Measurements from ENCODE around the gene TLX2.
A peak's percentile ranks its signal among the peaks of the same experiment; 100 is the strongest.
"Not testable (repeated sequence)": the region's sequence is repeated elsewhere in the genome, so short reads cannot be mapped to it uniquely, and the experiment has no call there.

The TLX2 gene

DNA sequence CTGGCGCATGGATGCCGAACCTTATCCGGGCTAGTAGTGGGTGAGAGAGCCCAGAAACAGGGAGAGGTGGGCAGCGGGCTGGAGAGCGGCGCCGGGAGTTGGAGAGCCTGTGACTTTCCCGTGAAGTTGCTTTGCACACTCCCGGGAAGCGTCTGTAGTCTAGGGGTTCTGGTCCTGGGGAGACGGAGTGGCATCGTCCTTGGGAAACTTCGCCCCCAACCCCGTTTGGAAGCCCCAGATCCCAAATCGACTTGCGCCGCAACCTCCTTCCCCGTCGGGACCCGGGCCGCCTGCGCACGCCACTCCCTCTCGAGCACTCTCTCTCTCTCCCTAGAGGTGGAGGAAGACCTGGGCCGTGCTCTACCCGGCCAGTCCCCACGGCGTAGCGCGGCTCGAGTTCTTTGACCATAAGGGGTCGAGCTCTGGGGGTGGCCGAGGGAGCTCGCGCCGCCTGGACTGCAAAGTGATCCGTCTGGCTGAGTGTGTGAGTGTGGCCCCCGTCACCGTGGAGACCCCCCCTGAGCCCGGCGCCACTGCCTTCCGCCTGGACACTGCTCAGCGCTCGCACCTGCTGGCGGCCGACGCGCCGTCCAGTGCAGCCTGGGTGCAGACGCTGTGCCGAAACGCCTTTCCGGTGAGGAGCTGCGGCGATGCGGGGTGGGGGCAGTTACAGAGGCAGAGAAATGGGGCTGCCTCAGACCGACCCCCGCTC, 40.7 kb downstream of the TLX2 start:
- DNase-seq: peak; percentile 39 to 73 (median 57)

DNA sequence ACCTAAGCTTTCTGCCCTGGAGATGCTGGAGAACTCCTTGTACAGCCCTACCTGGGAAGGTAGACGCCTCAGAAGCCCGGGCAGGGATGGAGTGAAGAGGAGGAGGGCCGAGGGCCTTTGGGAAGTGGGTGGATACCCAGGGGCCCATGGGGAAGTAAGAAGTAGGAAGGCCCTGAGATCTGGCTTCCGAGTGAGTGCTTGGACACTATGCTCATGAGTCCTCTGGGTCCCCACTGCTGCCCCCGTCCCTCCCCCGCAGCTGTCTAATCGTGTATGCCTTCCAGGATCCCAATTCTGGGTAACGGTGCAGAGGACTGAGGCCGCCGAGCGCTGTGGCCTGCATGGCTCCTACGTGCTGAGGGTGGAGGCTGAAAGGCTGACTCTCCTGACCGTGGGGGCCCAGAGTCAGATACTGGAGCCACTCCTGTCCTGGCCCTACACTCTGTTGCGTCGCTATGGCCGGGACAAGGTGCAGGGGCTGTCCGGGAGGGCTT, 41.4 kb downstream of the TLX2 start:
- peak; percentile 64 to 86 (median 83) for DNase-seq

DNA sequence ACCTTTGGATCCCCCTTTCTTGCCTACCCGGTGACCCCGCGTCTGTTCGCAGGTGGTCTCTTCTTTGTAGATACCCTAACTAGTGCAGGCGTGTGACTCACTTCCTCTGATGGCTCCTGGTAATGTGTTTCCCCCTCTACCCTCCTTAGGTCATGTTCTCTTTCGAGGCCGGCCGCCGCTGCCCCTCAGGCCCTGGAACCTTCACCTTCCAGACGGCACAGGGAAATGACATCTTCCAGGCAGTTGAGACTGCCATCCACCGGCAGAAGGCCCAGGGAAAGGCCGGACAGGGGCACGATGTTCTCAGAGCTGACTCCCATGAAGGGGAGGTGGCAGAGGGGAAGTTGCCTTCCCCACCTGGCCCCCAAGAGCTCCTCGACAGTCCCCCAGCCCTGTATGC, 41.9 kb downstream of the TLX2 start:
- peak in 1 of 4 experiments; percentile 27 for DNase-seq

DNA sequence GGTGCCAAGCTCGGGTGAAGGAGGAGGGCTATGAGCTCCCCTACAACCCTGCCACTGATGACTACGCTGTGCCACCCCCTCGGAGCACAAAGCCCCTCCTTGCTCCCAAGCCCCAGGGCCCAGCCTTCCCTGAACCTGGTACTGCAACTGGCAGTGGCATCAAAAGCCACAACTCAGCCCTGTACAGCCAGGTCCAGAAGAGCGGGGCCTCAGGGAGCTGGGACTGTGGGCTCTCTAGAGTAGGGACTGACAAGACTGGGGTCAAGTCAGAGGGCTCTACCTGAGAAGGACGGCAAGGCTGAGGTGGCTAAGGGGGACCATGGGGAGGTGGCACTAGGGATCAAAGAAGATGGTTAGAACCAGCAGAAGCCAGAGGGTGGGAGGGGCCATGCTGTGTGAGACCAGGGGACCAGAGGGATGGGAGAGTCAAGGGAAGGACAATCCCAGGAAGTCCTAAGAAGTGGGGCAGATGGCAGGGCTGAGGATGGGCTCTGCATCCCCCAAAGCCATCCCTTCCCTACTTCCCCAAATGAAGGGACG, 42.7 kb downstream of the TLX2 start:
- DNase-seq: no peak

DNA sequence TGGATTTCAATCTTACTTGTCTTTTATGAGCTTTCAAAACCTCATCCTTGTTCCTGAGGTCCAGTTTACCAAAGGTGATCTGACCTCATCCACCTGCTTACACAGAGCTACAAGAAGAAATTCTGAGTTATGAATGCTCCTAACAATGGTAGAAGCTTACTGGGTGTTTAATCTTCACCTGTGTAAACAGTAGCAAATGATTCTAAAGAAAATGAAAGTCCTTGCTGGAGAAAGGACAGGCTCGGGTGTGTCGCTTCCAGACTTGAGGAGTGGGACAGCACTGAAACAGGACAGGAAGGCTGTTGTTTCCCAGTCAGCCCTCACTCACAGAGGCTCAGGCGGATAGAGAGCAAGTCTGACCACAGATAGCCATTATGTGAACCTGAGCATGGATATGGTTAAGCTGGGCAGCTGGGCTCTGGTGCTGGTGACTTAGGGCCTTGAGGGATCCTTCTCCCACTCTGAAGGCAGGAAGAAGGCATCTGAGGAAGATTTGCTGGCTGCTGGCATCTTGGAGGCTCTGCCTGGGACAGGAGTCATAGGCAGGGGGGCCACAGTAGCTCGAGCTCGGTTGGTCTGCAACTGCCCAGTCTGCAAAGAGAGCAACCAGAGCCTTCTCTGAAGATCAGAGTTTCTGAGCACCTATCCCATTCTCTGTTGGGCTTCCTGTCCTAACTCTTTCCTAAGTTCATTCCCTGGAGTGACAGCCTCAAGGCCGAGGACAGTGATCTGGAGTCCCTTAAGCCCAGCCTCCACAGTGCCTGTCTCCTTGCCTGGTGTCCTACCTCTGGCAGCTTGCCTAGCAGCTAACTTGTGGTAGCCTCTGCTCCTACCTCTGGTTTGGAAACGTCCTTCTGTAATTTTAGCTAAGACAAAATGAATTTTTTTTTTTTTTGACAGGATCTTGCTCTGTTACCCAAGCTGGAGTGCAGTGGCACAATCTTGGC, 44.3 kb downstream of the TLX2 start:
- no peak for DNase-seq

DNA sequence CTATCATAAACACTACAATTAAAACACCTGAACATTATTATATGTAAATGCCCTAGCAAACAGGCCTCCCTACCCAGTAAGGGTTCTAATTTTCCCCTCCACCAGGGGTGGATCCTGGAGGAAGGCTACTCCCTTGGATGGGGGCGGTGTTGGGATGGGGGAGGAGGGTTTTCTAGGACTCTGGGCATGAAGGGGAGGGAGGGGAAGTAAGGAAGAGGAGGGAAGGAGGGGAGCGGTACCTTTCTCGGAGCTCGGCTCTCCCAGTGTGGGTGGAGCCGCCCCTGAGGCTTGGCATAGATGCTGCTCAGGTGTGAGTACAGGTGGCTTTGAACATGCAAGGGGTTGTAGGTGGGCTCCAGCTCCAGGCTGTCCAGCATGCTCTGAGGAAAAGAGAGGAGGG, 45.7 kb downstream of the TLX2 start:
- no peak for DNase-seq

DNA sequence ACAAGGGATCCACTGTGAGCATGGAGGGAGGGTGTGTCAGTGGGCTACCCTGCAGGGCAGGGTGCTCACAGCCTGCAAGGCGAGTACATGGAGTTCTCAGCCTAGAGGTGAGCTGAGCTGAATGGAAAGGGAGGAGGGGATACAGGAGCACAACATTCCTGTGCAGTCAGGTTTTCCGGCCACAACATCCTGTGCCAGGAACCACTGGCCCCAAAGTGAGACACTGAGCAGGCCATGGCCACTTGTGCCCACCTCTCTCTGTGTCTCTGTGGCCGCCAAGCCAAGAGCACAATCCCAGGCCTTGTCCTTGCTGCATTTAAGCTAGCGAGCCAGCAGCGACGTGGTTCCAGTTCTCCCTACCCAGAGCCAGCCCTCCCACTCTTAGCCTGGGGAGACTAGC, 46.3 kb downstream of the TLX2 start:
- DNase-seq: peak in 1 of 4 experiments; percentile 25

DNA sequence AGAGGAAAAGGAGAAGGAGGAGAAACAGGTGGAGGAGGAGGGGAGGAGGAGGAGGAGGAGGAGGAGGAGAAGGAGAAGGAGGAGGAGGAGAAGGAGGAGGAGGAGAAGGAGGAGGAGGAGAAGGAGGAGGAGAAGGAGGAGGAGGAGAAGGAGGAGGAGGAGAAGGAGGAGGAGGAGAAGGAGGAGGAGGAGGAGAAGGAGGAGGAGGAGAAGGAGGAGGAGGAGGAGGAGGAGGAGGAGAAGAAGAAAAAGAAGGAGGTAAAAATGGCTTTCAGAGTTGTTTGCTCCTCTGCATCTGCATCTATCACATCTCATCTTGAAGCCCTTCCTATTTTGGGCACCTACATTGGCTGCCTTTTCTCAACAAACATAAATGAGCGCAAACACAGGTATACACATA, 46.8 kb downstream of the TLX2 start:
- not testable (repeated sequence) for DNase-seq

DNA sequence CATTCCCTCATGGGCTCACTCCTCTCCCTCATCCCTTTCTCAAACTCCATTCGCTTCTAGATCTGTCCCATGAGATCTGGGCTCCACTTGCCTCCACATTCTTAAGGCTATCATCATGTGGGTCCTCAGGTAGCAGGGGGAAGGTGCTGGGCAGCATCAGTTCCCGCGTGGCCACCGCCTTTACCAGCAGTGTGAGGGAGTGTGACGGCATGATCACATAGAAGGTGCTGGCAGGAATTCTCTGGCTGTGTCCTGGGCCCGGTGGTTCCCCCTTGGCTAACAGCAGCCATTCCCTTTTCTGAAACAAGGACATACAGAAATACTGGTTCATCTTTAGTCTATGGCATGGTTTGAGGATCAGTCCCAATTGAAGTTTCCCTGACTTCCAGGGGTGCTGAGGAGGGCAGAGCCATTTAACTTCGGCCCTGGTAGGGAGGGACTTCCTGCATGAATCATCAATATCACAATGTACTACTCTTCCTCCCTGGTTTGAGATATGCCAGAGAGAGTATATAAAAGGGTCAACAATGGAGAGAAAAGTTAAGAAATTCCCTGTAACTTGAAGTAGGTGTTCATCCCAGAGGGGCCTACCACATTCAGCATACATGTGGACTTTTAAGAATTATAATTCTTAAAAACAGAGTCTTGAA, 48.0 kb downstream of the TLX2 start:
- DNase-seq: no peak

DNA sequence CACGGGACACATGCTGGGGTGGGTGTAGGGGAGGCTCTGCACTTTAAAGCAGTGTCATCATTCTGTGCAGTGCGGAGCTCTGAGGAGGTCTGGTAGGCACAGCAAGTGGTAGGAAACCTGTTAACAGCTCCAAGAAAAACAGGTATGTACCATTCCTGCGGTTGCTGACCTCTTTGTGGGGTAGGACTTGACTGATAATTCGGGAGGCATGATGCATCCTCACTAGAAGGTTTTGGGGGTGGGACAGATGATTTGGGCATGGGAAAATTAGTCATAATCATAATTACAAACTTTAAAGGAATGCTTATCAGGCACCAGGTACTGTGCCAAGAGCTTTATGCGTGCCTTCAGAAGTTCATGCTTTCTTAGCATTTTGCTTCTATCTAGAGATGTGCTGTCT, 50.0 kb downstream of the TLX2 start:
- DNase-seq: no peak

DNA sequence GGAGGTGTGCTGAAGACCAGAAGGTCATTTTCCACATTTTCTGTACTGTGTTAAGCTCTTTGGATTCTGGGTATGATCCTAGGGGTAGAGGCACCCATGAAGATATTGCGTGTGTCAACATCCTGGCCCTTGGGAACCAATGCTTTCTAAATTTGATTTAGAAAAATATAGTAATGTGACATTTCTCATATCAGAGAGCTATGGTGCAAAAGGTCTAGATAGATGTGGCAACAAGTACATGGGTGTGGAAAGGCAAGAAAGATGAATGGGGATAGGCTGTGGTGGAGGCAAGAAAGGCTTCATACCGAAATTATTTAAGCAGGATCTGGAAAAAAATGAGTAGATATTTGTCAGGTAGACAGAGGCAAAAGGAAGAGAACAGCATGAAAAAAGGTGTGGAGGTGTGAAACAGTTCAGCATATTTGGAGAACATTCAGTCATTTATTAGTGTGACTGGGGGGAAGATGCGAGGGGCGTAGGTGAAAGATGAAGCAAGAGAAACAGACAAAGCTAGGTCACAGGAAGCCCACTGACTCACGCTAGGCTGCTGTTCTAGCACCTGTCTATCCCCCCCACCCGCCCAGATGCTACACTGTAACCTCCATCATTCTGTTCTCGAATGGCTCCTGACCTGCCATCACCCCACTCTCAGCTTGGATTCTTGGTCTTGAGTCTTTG, 52.0 kb downstream of the TLX2 start:
- no peak for DNase-seq

DNA sequence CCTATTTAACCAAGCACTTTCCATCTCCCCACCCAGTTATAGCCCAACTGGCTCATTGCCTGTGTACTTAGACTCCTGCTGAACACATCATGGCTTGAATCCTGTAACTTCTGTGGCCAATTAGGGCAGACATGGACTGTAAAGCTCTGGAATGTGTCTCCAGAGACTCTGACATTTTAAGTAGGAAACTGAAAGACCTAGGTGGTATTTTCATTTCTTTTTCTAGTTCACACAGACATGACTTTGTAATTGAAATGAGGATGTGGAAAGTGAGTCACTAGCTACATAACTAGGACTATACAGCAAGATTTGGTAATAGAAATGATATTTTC, 52.5 kb downstream of the TLX2 start:
- DNase-seq: peak in 2 of 4 experiments; percentile 67 to 70
